Measurements from ENCODE around the gene GJC2. TPM values are rescaled to one million over a fixed set of nuclear protein-coding genes. Genes with fewer than 3 reads are reported as not detected.
A peak's percentile ranks its signal among the peaks of the same experiment; 100 is the strongest.

GJC2 gene
- total RNA-seq, 2 experiments from 2014 or later = 1.1 to 1.8 TPM

DNA sequence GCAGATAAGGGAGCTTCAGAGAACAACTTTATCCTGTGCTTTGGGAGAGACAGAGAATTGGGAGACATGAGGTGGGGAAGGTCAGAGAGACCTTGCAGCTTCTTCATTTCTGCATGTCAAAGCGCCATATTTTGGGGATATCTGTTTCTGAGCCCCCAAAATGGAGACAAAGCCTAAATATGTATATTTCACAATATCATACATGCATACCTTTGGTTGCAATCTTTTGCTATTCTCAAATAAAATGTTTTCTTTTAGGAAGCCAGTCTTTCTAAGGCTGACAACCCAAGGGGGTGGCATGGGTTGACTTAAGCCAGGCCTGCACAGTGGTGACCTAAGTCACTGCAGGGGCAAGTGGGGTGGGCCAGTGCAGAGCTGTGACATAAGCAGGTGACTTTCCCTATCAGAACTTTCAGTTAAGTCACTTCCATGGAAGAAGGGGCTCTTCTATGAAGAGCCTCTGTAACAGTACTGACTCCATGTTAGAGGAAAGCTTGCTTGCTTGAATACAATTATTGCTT lies 26.7 kb upstream of the GJC2 start:
- no peak overlapping the region for H3K27ac Mint-ChIP-seq
- H3K4me3 Mint-ChIP-seq = no peak overlapping the region
- H3K36me3 Mint-ChIP-seq = peaks cover 2% of the 10 kb centered on the region
- ATAC-seq (no peak), DNase-seq (no peak)
- H3K9me3 Mint-ChIP-seq (ENCODE audit: low read depth) = peaks cover 3% of the 10 kb centered on the region
- CTCF ChIA-PET = interaction anchor here (0.6 to 1.3 kb wide), 3 partner anchors 14 to 284 kb away, joined by 3 read pairs; partner anchors contain the start of gene TRIM11
- H3K4me1 Mint-ChIP-seq = peaks cover 7% of the 10 kb centered on the region
- peaks cover 2% of the 10 kb centered on the region for H3K27me3 Mint-ChIP-seq

DNA sequence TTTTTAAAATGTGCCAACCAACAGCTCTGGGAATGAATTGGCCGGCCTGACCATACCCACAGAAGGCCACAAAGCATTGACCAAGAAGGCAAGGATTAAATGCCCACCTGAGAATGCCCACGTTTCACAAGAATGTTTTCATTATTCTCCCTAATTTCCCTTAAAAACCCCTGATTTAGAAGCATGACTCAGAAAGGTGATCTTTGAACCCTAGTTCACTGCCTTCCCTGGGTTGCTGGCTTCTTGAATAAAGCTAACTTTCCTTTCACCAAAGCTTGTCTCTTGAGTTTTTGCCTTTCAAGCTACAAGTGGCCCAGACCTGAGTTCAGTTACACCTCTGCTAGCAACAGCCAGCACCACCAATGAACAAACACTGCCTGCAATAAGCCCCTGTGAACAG lies 26.2 kb upstream of the GJC2 start:
- CTCF ChIA-PET = interaction anchor here (0.6 to 1.0 kb wide), 2 partner anchors 43 to 283 kb away, joined by 3 read pairs; partner anchors contain the start of gene TRIM11
- H3K36me3 Mint-ChIP-seq = no peaks in the 10 kb centered on the region
- peaks cover 5% of the 10 kb centered on the region for H3K27me3 Mint-ChIP-seq
- no peaks in the 10 kb centered on the region for H3K9me3 Mint-ChIP-seq (ENCODE audit: low read depth)
- no peak for DNase-seq
- H3K27ac Mint-ChIP-seq = no peak overlapping the region
- peaks cover 7% of the 10 kb centered on the region for H3K4me1 Mint-ChIP-seq
- H3K4me3 Mint-ChIP-seq = no peak overlapping the region
- no peak for ATAC-seq

DNA sequence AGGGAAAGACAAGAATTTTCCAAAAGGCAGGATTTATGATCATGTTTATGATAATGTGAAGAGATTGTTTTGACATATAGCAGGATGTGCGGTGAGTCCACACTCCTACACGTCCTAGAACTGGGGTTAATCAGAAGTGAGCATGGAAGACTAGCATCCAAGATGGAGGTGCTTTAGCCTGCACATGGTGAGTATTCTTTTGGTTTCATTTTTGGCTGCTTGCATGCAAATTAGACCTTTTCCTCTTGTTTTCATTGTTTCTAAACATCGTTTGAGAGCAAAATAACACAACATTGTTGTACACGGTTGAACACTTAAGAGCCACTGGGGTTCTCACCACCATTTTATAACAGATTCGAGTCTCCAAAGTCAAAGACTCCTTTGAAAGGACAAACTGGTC lies 24.5 kb upstream of the GJC2 start:
- Mint-ChIP-seq H3K9me3 (ENCODE audit: low read depth) (no peaks in the 10 kb centered on the region), H3K4me3 (no peak overlapping the region), H3K27ac (no peak overlapping the region), H3K4me1 (peaks cover 7% of the 10 kb centered on the region), H3K36me3 (no peaks in the 10 kb centered on the region), H3K27me3 (peaks cover 9% of the 10 kb centered on the region)
- CTCF ChIA-PET = no interaction called here
- ATAC-seq = no peak
- DNase-seq = no peak

DNA sequence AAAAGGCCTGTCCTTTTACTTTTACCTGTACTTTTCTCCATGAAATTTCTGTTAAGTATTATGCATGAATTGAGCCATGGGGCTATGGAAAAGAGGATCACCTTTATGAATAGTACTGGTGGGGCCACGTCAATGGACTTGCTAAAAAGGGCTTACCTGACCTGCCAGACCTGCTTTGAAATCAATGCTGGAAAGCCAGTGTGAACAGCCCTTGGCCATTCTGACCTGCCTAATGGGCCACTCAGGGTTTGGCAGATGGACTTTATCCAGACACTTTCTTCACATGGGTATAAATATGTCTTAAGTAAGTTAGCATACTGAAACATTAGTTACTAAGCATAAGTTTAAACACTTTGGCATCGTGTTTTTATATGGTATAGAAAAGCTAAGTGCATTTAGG lies 18.0 kb upstream of the GJC2 start:
- H3K36me3 Mint-ChIP-seq = no peaks in the 10 kb centered on the region
- H3K4me1 Mint-ChIP-seq = peaks cover 14% of the 10 kb centered on the region
- CTCF ChIA-PET = interaction anchor here (1.0 to 5.3 kb wide), 8 partner anchors 11 to 384 kb away, joined by 3 to 62 read pairs (median 4); partner anchors contain the start of genes IBA57 and MRPL55
- ATAC-seq (no peak), DNase-seq (no peak)
- H3K27me3 Mint-ChIP-seq = peaks cover 22% of the 10 kb centered on the region
- H3K9me3 Mint-ChIP-seq (ENCODE audit: low read depth) = no peaks in the 10 kb centered on the region
- no peak overlapping the region for H3K27ac Mint-ChIP-seq
- no peak overlapping the region for H3K4me3 Mint-ChIP-seq

DNA sequence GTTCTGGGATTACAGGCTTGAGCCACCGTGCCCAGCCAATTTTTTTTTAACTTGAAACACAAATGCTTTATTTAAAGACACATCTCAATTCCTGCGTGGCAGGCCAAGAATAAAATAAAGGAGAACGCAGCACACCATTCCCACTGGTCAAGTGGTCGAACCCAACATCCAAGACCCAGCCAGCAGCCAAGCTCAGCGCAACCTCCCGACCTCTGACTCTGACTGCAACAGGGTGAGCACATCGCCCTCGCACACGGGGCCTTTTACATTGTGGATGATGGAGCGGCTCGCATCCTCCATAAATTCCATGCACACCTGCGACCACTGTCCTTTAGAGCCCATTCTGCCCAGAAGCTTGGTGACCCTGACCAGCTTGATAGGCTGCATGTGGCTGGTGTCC lies 15.1 kb upstream of the GJC2 start:
- Mint-ChIP-seq H3K36me3 (no peaks in the 10 kb centered on the region), H3K9me3 (ENCODE audit: low read depth) (no peaks in the 10 kb centered on the region), H3K27me3 (peaks cover 18% of the 10 kb centered on the region), H3K27ac (no peak overlapping the region), H3K4me3 (no peak overlapping the region), H3K4me1 (peaks cover 26% of the 10 kb centered on the region)
- CTCF ChIA-PET = interaction anchor here (1.6 kb wide), 1 partner anchor 32 kb away, joined by 10 read pairs; no protein-coding TSS in a partner anchor
- DNase-seq = no peak
- no peak for ATAC-seq

DNA sequence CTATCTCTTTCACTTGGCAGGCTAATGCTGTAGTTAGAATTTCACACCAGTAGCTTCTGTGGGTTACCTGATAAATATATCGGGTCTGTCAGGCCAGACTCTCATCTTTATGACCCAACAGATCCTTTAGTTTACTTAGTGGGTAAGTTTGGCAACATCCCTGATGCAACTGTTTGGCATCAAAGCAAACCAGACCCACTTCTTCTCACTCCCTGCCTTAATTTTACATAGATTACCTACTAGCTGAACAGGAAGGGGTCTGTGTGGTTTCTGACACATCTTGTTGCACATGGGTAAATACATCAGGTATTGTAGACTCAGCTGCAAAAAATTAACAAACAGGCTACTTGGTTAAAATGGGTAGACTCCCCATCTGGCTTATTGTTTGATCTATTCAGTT lies 12.8 kb upstream of the GJC2 start:
- Mint-ChIP-seq H3K27me3 (peaks cover 10% of the 10 kb centered on the region), H3K27ac (no peak overlapping the region), H3K9me3 (ENCODE audit: low read depth) (no peaks in the 10 kb centered on the region), H3K36me3 (peaks cover 9% of the 10 kb centered on the region), H3K4me3 (no peak overlapping the region), H3K4me1 (peaks cover 21% of the 10 kb centered on the region)
- CTCF ChIA-PET = interaction anchor here (0.7 to 5.1 kb wide), 6 partner anchors 15 to 378 kb away, joined by 3 to 57 read pairs (median 3); partner anchors contain the start of gene IBA57
- ATAC-seq = no peak
- DNase-seq = no peak

DNA sequence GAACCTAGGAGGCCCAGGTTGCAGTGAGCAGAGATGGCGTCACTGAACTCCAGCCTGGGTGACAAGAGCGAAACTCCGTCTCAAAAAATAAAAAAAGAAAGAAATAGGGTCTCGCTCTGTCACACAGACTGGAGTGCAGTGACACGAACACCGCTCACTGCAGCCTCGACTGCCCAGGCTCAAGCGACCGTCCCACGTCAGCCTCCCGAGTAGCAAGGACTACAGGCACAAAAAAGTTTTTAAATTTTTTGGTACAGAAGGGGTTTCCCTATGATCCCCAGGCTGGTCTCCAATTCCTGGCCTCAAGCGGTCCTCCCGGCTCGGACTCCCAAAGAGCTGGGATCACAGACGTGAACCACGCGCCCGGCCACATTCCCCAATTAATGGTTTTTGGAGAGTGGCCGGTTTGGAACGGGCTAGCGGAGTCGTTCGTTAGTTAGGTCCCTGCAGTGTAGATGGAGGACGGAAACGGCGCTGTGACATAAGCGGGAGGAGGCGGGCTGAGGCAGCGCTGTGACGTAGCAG lies 10.3 kb upstream of the GJC2 start:
- ATAC-seq (no peak), DNase-seq (no peak)
- CTCF ChIA-PET = interaction anchor here (0.7 to 5.1 kb wide), 3 partner anchors 9 to 324 kb away, joined by 3 to 57 read pairs (median 15); partner anchors contain the start of gene IBA57
- Mint-ChIP-seq H3K4me1 (peaks cover 45% of the 10 kb centered on the region), H3K4me3 (peak overlapping the region; percentile 98), H3K27ac (peak overlapping the region; percentile 99), H3K27me3 (peaks cover 10% of the 10 kb centered on the region), H3K9me3 (ENCODE audit: low read depth) (no peaks in the 10 kb centered on the region), H3K36me3 (peaks cover 21% of the 10 kb centered on the region)

DNA sequence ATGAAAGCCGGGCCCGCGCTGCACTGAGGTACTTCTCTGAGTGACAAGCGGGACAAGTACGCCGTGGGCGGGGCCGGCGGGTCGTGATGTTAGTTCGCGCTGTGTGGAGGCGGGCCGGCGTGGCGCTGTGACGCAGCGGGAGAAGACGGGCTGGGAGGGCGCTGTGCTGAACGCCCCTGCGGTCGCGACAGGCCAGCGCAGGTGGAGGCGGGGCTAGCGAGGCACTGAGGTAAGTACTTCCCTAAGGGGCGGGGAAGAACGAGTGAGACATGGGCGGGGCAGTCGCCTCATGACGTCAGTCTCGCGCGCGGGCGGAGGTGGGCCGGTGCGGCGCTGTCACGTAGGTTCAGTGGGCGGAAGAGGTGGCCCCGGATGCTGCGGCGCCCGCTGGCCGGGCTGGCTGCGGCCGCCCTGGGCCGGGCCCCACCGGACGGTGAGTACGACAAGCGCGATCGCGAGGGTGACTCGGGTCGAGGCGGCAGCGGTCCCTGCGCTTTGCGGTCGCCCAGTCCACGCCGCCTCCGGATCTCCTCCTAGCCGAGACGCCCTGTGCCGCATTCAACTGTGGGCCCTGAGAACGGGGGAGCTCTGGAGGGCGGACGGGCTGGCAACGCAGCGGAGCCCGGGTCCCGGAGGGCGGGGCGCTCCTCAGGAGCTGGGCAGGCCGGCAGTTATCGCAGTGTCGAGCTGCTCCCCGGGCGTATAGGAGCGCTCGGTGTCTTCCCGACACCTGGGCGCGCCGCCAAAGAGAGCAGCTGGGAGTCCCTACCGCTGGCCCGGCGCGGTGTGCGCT lies 9.6 kb upstream of the GJC2 start, which contains the start of gene GUK1:
Gene GUK1 (plus strand): TSS at position 349 of the 793 bp plus-strand sequence. CDS start 24 bp downstream, at position 373.
- ATAC-seq (peak; percentile 89), DNase-seq (peak; percentile 100)
- Mint-ChIP-seq H3K27me3 (peaks cover 5% of the 10 kb centered on the region), H3K27ac (peak within 1 kb of the TSS; percentile 99), H3K9me3 (ENCODE audit: low read depth) (no peaks in the 10 kb centered on the region), H3K4me1 (peaks cover 48% of the 10 kb centered on the region), H3K4me3 (peak within 1 kb of the TSS; percentile 98), H3K36me3 (peaks cover 21% of the 10 kb centered on the region)
- CTCF ChIA-PET = interaction anchor here (0.7 to 5.1 kb wide), 7 partner anchors 10 to 326 kb away, joined by 3 to 57 read pairs (median 4); partner anchors contain the start of gene IBA57

DNA sequence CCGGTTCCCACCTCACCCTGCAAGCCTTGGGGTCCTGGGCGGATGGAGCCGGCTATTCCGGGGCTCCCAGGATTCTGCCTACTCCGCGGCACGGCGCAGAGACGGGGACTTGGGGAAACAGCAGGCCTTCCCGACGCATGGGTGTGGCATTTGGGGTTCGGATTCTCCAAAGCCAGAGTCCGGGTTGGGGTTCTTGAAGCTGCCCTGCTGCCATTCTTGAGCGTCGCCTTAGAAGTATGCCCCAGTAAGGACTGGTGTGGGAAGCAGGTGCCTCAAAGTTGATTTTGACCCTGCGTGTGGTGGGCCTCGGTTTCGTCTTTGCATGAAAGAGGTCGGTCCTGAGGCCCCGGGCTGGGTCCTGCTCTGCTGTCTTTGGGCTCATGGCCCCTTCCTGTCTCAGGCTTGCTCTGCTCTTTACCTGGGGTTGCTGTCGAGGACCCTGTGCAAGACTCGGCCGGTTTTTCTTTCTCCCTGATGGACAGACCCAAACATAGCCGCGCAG lies 9.0 kb upstream of the GJC2 start:
- Mint-ChIP-seq H3K27ac (peak overlapping the region; percentile 99), H3K36me3 (peaks cover 21% of the 10 kb centered on the region), H3K4me1 (peaks cover 48% of the 10 kb centered on the region), H3K4me3 (peak overlapping the region; percentile 98), H3K27me3 (no peaks in the 10 kb centered on the region), H3K9me3 (ENCODE audit: low read depth) (no peaks in the 10 kb centered on the region)
- CTCF ChIA-PET = interaction anchor here (0.7 to 5.1 kb wide), 6 partner anchors 10 to 325 kb away, joined by 3 to 57 read pairs (median 4); partner anchors contain the start of gene IBA57
- DNase-seq = peak; percentile 59
- ATAC-seq = no peak

DNA sequence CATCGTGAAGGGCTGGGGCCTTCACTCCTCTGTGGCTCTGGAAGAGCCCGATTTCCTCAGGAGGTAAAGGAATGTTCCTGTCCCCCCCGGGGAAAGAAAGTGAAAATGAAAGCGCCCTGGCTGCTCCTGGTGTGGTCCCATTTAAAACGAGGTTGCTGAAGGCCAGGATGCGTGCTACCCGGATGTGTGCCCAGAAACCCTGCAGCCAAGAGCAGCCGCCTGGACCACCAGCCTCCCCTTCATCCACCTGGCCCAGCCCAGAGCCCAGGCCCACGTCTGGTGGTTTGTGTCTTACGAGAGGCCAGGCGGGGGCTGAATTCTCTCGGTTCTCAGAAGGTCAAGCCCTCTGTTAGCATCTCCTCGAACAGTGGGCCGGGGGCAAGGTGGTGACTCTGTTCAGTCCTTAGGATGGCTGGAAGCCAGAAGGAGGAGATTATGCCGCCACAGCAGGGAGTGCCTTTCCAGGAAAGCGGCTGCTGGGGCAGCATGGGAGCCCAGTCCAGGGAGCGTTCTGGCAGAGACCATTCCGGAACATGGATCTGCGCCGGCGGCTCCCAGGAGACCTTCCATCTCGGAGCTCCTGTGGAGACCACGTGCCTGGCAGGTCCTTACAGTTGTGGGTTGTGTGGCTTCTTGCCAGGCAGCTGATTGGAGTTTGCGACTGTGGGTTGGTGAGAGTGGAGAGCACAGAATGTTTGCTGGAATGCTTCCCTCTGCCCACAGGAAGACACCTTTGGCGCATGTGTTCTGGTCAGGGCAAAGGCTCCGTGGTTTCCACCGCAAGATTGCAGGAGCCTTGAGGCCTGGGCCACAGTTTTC lies 8.3 kb upstream of the GJC2 start:
- peaks cover 21% of the 10 kb centered on the region for H3K36me3 Mint-ChIP-seq
- peaks cover 47% of the 10 kb centered on the region for H3K4me1 Mint-ChIP-seq
- peak overlapping the region; percentile 99 for H3K27ac Mint-ChIP-seq
- H3K9me3 Mint-ChIP-seq (ENCODE audit: low read depth) = no peaks in the 10 kb centered on the region
- ATAC-seq = no peak
- CTCF ChIA-PET = interaction anchor here (0.8 to 5.1 kb wide), 6 partner anchors 10 to 142 kb away, joined by 3 to 57 read pairs (median 4); partner anchors contain the start of gene IBA57
- peak; percentile 70 for DNase-seq
- no peaks in the 10 kb centered on the region for H3K27me3 Mint-ChIP-seq
- peak overlapping the region; percentile 98 for H3K4me3 Mint-ChIP-seq

DNA sequence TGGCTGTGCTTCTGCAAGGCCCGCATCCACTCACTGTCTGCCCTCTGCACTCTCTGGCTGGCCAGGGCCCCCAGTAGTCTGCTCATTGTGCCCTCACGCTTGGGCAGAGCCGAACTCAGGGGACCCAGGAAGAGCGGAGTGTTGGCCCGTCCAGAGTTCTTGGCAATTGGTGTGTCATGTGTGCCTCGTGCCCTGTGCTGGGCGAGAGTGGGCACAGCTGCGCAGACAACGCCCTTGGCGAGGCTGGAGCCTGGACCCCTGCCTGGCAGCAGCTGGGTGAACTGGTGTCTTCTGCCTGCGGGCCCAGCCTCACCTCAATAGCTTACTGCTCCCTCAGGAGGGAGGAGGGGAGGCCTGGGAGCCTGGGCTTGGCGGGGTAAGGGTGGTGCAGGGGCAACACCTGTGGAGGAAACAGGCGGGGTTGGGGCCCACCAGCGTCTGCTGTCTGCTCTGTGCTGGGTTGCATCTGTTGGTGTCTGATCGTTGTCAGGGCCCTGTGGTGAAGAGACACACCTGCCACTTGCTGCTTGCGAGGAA lies 7.5 kb upstream of the GJC2 start:
- H3K27me3 Mint-ChIP-seq = no peaks in the 10 kb centered on the region
- no peaks in the 10 kb centered on the region for H3K9me3 Mint-ChIP-seq (ENCODE audit: low read depth)
- H3K4me3 Mint-ChIP-seq = peak overlapping the region; percentile 98
- peak overlapping the region; percentile 99 for H3K27ac Mint-ChIP-seq
- DNase-seq (peak; percentile 41), ATAC-seq (no peak)
- H3K36me3 Mint-ChIP-seq = peaks cover 21% of the 10 kb centered on the region
- peaks cover 39% of the 10 kb centered on the region for H3K4me1 Mint-ChIP-seq
- CTCF ChIA-PET = interaction anchor here (0.8 to 3.5 kb wide), 3 partner anchors 11 to 143 kb away, joined by 3 to 27 read pairs (median 3); partner anchors contain the start of gene IBA57

DNA sequence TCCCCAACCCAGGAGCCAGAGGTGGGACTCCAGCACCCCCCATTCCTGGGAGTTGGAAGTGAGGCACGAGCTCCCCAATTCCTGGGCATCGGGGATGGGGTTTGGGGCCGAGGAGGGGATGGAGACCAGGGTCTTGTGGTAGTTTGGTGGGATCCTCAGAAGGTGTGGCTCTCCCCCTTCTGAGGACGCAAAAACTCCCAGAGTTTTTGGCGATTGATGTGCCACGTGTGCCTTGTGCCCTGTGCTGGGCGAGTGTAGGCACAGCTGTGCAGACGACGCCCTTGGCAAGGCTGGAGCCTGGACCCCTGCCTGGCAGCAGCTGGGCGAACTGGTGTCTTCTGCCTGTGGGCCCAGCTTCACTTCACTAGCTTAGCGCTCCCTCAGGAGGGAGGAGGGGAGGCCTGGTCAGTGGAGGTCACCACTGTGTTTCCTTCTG lies 7.0 kb upstream of the GJC2 start:
- no peaks in the 10 kb centered on the region for H3K9me3 Mint-ChIP-seq (ENCODE audit: low read depth)
- no peak for DNase-seq
- peaks cover 34% of the 10 kb centered on the region for H3K4me1 Mint-ChIP-seq

More for the DNA sequence above, 7.0 kb upstream of the GJC2 start:
- CTCF ChIA-PET = interaction anchor here (1.2 to 3.5 kb wide), 3 partner anchors 11 to 58 kb away, joined by 3 to 27 read pairs (median 3); partner anchors contain the start of gene IBA57
- H3K4me3 Mint-ChIP-seq = peak overlapping the region; percentile 98
- H3K27ac Mint-ChIP-seq = peak overlapping the region; percentile 99
- no peaks in the 10 kb centered on the region for H3K27me3 Mint-ChIP-seq
- H3K36me3 Mint-ChIP-seq = peaks cover 21% of the 10 kb centered on the region
- no peak for ATAC-seq
